Inflammatory macrophage (primary cell): ENCODE data around the gene WDPCP.
"Not testable (repeated sequence)": the region's sequence is repeated elsewhere in the genome, so short reads cannot be mapped to it uniquely, and the experiment has no call there.

Experiments
- DNase-seq, 2 donors: peaks; one replicate each; pipeline ENCODE4 v3.0.0-alpha.2; 2020 to 2022
- total RNA-seq, 18 experiments: gene quantifications; one replicate each; lab custom pipeline; 2026; ENCODE audit warnings: mixed read lengths in 6 of 18, inconsistent platforms in 2 of 18; lab: John Stamatoyannopoulos, UW

The WDPCP gene, protein sequence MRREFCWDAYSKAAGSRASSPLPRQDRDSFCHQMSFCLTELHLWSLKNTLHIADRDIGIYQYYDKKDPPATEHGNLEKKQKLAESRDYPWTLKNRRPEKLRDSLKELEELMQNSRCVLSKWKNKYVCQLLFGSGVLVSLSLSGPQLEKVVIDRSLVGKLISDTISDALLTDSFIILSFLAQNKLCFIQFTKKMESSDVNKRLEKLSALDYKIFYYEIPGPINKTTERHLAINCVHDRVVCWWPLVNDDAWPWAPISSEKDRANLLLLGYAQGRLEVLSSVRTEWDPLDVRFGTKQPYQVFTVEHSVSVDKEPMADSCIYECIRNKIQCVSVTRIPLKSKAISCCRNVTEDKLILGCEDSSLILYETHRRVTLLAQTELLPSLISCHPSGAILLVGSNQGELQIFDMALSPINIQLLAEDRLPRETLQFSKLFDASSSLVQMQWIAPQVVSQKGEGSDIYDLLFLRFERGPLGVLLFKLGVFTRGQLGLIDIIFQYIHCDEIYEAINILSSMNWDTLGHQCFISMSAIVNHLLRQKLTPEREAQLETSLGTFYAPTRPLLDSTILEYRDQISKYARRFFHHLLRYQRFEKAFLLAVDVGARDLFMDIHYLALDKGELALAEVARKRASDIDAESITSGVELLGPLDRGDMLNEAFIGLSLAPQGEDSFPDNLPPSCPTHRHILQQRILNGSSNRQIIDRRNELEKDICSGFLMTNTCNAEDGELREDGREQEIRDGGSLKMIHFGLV
- 3.2 to 16.6 (median 9.9) reads per million in 18 experiments for total RNA-seq

- DNase-seq = peak; percentile 100
Observed at GRCh38 chr2:63588385-63589147, at the start of gene WDPCP, which contains the start of gene MDH1. WDPCP (minus strand) TSS chr2:63588477; CDS start chr2:63588271, 206 bp downstream. MDH1 (plus strand) TSS chr2:63588963; CDS start chr2:63589044, 81 bp downstream.

GRCh38 chr2:63632382-63632781 is 44.1 kb upstream of the WDPCP start:
- DNase-seq = no peak

GRCh38 chr2:63631501-63631900 is 43.2 kb upstream of the WDPCP start:
- no peak for DNase-seq

DNA sequence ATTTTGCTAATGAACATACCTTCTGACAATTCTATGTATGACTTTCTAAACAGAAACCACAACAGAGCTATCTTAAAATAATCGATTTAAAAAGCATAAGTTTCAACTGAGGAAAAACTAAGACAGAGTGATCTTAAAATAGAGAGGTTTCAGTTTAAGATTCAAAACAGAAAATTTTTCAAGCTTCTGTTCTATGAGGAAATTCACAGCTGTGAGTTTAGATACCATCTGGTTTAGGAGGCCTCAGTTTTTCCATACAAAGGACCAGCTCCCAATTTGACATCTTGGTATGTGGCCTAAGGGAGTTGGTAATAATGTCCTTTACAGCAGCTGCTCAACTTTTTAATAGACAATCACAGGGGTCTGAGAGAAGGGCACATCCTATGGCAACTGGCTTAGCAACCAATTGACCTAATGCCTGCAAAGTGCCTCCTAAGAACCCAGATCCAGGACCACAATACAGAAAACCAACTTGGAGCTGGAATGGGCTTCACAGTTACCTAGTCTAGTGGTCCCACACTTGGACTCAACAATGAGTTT is 40.2 kb upstream of the WDPCP start:
- no peak for DNase-seq

DNA sequence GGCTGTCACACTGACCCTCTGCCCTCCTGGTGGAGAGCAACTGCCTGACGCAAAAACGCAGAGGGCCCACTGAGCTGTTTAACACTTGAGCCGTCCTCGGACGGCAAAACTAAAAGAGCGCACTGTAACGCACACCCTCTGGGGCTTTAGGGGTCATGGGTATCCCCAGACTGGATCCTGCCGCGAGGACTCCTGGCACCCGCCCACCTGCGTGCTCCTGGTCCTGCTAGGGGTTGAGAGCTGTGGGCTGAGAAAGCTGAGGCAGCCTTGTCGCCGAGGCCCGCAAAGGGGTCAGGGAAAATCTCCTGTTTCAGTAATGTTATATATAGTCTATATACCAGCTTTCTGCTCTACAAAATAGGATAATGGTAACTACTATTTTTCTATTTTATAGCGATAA is 39.6 kb upstream of the WDPCP start:
- DNase-seq = no peak

DNA sequence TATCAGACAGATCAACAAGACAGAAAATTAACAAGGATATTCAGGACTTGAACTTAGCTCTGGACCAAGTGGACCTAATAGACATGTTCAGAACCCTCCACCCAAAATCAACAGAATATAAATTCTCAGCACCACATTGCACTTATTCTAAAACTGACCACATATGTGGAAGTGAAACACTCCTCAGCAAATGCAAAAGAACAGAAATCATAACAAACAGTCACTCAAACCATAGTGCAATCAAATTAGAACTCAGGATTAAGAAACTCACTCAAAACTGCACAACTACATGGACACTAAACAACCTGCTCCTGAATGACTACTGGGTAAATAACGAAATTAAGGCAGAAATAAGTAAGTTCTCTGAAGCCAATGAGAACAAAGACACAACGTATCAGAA is 35.5 kb upstream of the WDPCP start:
- not testable (repeated sequence) for DNase-seq

DNA sequence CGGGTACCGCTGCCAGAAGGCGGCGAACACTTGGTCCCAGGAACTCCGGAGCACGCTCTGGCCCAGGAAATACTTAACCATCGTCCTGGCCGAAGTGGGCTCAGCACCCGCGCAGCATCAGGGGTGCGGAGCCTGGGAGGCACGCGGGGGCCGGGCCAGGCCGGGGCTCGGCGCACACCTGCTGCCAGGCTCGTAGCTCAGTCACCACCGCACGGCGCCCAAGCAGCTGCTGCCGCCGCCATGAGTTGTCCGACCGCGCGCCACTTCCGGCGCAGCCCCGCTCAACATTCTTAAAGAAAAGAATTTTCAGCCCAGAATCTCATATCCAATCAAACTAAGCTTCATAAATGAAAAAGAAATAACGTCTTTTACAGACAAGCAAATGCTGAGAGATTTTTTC is 34.5 kb upstream of the WDPCP start:
- DNase-seq = no peak

DNA sequence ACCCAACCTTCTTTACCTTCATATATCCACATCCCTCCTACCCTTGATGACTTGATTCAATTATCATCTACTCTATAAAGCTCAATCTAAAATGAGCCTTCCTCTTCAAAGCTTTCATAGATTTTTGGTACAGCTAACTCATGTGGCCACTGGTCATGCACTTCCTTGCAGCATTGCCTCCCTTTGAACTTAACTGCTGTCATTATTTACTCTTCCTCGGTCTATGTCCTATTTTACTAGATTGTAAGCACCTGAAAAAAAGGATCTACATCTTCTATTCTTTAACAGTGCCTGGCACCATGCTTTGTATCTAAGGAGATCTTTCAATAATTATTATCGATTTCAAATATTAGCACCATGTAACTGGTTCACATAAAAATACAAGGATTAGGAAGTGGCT is 31.1 kb upstream of the WDPCP start:
- no peak for DNase-seq

DNA sequence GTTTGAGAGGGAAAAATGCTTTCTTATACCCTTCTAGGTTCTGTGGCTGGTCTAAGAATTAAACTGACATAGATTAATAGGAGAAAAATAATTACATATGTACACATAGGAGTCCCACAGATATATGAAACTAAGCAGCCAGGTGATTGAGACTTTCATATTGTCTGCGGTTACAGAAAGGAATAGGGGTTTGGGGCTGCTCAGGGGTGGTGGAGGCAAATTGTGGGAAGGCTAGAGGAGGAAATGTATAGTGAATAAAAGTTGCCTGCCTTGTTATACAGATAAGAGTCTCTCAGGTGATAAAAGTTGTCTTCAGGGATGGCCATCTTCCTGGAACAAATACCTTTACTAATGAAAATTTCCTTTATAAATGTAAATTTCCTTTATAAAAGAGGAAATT is 29.1 kb upstream of the WDPCP start:
- no peak for DNase-seq

GRCh38 chr2:63614983-63615945 is 27.0 kb upstream of the WDPCP start:
- DNase-seq = no peak

DNA sequence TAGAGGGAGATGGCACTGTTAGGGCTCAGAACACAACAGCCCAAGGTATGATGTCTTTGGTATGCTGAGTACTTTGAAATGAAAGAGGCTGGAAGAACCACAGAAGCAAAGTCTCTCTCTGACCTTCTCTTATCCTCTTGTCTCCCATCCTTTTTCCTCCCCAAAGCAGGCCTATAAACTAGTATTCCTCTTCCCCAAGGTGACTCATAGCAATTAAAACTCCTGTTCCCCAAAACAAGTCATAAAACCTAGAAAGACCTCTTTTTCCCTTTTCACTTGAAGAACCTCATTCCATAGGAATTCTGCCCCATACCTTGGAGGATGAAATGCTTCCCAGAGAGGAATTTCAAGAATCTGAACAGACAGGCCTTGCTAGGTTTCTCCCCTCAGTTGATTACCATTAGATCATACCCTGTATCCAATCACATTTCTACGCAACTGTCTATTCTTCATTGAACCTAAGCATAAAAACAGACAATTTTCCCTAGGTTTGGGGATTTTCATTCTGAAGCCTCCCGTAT is 26.2 kb upstream of the WDPCP start:
- no peak for DNase-seq

GRCh38 chr2:63613391-63613901 is 25.2 kb upstream of the WDPCP start:
- DNase-seq = no peak

DNA sequence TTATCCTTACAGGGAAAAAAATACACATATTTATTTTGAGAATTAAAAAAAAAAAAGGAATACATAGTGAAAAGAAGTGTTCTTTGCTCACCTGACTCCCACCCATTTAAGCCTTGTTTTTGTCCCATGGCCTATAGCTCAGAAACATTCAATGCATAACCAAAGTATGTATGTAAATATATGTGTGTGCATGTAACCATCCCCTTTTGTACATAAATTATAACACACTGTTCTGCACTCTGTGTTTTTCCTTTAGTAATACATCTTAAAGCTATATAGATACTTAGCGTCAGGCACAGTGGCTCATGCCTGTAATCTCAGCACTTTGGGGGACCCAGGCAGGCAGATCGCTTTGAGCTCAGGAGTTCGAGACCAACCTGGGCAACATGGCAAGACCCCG is 22.2 kb upstream of the WDPCP start:
- DNase-seq = no peak

DNA sequence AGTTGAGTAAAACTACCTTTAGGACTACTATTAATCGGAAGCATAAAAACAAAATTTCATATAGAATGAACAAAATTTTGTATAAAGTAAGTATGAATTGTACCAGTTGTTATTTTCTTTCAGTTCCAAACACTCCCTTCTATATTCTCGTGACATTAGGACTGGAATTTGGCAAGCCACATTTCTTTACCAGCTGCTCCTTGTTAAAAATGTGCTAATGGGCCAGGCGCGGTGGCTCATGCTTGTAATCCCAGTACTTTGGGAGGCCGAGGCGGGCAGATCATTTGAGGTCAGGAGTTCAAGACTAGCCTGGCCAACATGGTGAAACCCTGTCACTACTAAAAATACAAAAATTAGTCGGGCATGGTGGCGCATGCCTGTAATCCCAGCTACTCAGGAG is 20.6 kb upstream of the WDPCP start:
- not testable (repeated sequence) for DNase-seq

DNA sequence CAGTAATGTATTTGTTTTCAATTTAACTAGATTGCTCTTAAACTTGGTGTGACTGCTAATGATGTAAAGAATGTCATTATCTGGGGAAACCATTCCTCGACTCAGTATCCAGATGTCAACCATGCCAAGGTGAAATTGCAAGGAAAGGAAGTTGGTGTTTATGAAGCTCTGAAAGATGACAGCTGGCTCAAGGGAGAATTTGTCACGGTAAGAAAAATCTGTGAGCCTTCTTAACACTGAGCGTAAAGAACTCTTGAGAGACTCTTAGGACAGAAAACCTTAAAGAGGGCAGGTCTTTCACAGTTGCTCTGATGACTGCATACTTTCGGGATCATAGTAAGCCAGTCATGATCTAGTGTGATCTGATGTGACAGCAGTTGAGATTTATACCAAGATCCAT is 16.4 kb upstream of the WDPCP start:
- no peak for DNase-seq

- DNase-seq = no peak
Observed at GRCh38 chr2:63600881-63601460, 12.7 kb upstream of the WDPCP start.

DNA sequence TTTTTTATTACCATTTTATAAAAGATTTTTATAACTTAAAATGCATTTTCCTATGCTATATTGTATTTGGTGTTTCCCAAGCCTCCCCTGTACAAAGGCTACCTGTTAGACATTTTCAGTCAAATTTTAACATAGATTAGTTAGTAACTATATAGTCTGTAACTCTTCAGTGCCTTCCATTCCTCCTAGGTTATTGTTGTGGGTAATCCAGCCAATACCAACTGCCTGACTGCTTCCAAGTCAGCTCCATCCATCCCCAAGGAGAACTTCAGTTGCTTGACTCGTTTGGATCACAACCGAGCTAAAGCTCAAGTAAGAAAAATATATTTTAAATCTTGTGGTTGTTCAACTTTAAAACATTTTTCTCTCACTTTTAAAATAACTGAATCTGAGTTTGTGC is 10.7 kb upstream of the WDPCP start:
- DNase-seq = no peak

GRCh38 chr2:63596401-63596883 is 8.2 kb upstream of the WDPCP start:
- peak; percentile 86 to 87 for DNase-seq

DNA sequence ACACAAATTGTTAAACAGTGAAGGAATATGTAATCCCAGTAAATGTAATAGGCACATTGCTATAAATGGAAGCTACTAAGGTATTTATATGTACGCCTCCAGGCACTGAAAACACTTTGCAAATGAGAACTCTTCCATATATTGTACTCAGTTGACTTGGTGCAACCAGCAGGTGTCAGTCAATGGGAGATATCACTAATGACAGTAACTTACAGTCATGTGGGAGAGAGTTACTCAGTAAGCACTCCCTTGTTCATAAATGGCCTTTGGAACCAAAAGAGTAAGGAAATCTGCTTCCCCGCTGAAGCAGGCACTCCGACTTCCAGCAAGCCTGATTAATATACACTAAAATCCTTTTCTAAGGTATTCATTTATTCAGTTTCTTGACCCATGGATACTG is 6.4 kb upstream of the WDPCP start:
- DNase-seq = no peak

DNA sequence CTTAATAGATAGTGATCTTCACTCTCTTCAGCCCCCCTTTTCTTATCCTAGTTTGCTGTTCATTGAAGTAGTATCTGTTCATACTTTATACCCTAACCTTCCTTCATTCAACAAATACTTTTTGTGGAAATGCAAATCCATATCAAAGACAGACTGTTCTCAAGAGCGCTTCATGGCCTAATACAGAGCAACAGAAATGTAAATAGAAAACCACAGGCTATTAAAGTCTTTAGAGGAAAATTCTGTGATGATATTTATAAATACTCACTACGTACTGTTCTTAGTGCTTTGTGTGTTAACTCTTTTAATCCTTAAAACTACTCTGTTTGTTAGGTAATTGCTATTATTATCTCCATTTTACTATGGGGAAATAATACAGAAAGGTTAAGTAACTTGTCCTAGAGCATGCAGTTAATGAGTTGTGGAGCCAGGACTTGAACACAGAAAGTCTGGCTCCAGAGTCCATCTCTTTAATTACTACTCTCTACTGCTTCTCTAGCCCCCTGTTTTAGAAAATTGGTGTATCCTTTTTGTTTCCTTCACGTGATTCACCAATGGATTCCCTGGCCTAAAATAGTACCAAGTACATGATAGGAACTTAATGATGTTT is 3.4 kb upstream of the WDPCP start:
- DNase-seq = no peak
